Skeletal muscle cell (primary cell): ENCODE data around the gene MMP24OS.
A peak's percentile ranks its signal among the peaks of the same experiment; 100 is the strongest.

Experiments
- DNase-seq: peaks from one replicate; pipeline ENCODE4 v3.0.0-alpha.2; 2010; ENCODE audit warnings: low read depth
- H3K4me3 ChIP-seq: 2 replicates; pipeline ENCODE4 v1.5.1; 2011; ENCODE audit warnings: low read depth, mild to moderate bottlenecking, control low read depth, low read length, moderate library complexity

MMP24OS gene

GRCh38 chr20:35293303-35294292 is 15.7 kb upstream of the MMP24OS start:
- DNase-seq, result no peak
- no peak overlapping the region for H3K4me3 ChIP-seq

DNA sequence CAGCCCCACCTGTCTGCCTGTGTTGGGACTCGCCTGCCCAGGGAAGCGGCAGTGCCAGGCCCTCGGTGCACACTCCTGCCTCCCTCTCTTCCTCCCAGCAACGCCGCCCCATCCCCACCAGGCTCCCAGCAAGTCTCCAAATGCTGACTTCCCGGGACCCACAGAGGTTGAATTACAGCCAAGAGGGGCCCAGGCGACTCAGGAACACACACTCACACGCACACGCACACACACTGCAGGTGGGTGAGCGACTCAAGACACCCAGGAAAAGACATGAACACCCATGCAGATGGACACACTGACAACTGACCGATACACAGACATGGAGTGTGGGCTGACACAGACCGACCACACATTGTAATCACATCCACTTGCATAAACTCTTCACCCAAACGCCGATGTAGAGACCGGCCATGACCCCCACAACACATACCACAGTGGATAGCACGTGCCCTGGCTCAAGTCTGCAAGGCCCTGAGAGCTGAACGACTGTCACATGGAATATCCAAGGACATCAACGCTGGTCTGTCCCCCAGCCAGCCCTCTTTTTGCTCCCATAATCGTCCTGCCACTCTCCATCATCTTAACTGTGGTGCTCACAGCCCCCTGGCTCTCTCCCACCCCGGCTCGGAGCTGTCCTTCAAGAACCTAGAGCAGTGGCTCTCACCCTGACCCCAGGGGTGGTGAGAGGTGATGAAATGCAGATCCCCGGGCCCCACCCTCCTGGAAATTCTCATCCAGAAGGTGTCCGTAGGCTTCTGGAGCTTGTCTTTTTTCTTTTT is 14.8 kb upstream of the MMP24OS start:
- DNase-seq, result no peak
- H3K4me3 ChIP-seq, result no peak overlapping the region

DNA sequence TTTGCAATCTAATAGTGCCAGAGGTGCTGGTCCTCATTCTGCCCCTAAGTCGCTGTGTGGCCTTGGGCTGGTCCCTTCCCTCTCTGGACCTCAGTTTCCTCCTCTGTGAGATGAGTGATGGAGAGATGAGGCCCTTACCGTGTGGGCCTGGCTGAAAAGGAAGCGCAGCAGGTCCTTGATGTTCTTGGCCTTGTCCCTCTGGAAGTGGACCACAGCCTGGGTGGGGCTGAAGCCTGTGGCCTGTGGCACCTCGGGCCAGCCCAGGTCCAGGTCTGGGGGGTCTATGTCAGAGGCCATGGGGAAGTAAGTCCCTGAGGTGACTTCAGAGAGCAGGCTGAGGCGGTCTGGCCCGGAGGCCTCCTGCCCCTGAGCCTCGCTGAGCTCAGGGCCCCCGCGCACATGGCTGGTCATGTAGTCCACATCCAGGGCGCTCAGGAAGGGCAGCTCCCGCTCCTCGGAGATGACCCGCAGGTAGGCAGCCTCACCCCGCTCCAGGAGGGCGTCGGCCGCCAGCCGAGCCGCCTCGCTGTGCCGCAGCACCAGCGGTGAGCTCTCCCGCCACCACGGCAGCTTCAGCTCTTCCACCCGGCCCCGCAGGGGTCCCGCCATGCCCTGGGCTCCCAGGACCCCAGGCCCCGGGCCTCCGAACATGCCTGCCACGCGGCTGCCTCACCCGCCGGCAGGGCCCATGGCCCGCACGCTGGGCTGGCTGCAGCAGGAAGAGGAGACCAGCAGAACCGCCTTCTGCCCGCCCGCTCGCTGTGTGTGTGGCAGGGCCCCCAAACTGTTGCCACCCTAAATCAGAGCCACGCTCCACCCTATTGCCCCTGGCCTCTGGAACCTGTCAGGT is 14.0 kb upstream of the MMP24OS start, which contains the start of gene FAM83C:
Gene FAM83C (minus strand): TSS at position 772 of the 850 bp plus-strand sequence. CDS start 121 bp downstream, at position 651.
- H3K4me3 ChIP-seq, result no peak within 1 kb of the TSS
- no peak for DNase-seq

DNA sequence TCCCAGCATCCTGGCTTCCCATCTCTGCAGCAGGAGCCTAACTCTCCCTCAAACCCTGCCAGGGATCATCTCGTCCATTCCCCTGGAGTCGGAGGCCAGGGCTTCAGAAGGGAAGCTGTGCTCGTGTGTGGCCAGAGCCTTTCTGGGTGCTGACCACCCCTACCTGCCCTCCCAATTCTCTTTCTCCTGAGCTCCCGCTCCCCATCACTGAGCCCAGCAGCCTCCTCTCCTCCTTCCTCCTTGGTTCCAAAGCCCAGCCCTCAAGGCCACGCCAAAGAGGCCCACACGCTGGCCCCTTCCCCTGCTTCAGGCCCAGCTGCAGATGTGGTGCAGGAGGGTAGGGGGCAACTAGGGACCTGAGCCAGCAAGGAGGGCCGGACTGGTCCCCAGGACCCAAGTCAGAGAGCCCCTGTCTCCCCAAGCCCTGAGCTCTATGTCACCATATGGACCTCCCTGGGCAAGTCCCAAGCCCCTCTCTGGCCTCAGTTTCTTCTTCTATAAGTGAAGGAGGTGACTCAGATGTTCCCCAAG is 13.0 kb upstream of the MMP24OS start:
- H3K4me3 ChIP-seq, result no peak overlapping the region

DNA sequence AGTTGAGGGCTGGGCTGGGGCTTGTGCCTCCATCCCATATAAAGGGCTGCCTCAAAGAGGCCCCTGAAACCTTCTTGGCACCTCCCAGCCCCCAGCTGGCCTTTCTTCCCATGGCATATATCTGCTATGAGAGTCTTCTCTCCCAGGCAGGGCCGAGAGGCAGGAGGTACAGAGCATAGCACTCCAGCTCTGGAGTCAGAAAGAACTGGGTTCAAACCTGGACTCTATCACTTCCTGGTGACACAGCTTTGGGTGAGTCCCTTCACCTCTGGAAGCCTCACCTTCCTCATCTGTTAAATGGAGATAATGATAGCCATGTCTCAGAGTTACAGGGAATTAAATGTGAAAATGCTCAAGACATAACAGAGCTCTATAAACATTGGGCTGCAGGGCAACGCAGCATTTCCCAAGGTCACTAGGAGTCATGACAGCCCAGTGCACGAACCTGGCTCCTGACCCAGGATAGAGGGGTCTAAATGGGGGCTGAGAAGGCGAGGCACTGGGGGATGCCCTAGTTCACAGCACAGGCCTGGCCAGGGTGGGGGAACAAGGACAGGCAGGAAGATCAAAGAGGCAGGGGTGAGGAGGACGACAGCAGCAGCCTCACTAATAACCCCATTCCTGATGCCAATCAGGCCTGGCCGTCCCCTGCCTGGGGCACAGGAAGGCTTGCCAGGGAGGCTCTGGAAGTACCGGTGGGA is 12.4 kb upstream of the MMP24OS start:
- no peak overlapping the region for H3K4me3 ChIP-seq
- no peak for DNase-seq

More for the DNA sequence above, 13.0 kb upstream of the MMP24OS start:
- no peak for DNase-seq

DNA sequence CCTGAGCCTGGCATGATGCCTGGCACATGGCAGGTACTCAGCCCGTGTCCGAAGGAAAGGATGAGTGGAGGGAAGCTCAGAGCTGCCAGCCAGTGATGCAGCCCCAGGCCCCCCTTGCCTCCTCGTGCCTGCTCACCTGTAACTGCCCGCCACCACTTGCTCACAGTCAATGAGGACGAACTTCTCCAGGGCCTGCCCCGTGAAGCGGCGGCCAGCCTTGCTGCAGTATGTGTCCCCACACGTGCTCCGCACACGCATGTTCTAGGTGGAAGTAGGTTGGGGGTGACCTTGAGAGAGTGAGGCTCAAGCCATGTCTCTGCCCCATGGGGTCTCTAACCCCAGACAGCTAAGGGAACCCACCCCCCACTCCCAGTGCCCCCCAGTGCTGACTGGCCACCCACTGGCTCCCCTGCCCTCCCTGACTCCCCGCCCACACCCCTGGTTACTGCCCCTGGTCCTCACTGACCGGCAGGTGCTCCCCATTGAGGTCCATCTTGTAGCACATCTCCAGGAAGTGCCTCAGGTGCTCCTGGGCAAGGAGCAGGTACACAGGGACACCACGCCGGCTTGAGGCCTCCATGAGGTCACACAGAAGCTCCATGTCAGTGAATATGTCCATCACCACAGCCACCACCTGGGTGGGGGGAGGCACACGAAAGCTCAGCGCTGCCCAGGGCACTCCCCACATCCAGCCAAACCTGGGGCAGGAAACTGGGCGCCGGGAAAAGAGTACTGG is 10.6 kb upstream of the MMP24OS start:
- DNase-seq, result no peak
- no peak overlapping the region for H3K4me3 ChIP-seq

GRCh38 chr20:35287509-35288324 is 9.8 kb upstream of the MMP24OS start:
- H3K4me3 ChIP-seq, result no peak overlapping the region
- no peak for DNase-seq

GRCh38 chr20:35286899-35287508 is 9.1 kb upstream of the MMP24OS start:
- H3K4me3 ChIP-seq, result no peak overlapping the region
- DNase-seq, result no peak

DNA sequence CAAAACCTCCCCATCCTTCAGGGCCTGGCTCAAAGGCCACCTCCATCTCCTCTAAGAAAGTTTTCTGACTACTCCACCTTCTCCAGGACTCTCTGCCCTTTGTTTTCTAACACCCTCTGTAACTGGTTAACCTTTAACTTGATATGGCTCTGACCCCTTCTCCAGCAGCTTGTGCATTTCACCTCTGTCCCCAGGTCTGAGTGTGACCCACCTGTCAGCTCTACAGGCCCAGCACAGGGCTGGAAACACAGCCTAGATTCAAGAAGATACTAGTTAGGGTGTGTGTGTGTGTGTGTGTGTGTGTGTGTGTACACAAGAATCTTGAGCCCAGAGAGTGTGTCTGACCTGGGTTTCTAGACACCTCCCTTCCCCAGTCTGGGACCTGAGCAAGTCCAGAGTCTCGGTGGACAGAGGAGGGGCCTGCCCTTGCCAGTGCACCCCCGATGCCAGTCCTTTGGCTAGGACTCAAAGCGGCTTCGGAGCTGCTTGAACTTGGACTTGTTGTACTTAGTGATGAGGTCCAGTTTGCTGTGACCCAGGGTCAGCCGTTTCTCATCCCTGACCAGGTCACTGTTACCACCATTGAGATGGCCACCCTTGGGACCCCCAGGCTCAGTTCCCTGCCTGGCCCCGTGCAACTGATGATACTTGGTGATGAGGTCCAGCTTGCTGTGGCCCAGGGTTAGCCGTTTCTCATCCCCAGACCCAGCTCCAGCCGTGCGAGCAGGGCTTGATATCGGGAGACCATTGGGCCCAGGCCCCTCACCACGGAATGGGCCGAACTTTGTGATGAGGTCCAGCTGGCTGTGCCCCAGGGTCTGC is 8.4 kb upstream of the MMP24OS start:
- no peak overlapping the region for H3K4me3 ChIP-seq

DNA sequence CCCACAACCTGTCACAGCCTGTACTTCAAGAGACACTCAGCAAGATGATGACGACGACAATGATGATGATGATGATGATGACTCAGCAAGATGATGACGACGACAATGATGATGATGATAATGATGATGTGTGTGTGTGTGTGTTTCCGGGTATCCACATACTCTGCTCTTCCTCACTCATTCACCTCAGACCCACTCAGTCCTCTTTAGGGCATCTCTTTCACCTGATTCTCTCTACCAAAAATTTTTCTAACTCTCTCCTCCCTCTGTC is 7.8 kb upstream of the MMP24OS start:
- DNase-seq, result no peak
- H3K4me3 ChIP-seq, result no peak overlapping the region

More for the DNA sequence above, 8.4 kb upstream of the MMP24OS start:
- no peak for DNase-seq

GRCh38 chr20:35284992-35285805 is 7.3 kb upstream of the MMP24OS start:
- H3K4me3 ChIP-seq, result peak overlapping the region; percentile 84
- DNase-seq, result no peak

DNA sequence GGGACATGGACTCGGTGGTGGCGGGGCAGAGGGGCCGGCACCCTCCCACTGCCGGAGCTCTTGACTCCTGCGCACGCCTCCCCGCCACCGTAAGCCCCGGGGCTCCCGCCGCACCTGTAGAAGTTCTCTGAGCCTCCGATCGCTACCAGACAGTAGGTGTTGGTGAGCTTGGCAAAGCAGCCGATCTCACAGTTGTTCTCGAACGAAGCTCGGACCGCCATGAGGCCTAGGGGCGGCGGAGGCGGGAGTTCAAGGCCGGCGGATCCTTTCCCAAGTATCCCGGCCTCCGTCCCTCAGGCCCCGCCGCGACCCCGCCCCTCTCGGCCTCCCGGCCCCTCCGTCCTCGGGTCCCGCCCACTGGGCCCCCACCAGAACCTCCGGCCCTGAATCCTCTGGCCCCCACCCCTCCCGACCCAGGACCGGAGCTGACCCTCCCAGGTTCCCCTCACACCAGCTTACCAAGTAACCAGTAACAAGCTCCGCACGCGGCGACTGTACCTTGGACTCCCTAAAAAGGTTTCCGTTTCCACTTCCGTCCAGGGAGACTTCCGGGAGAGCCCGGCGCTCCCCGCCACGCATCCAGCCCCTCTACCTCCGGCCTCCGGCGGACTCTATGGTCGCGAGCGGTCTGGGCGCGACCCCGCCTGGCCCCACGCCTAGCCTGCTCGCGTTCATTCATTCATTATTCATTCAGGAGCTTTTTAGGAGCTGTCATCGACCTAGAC is 6.5 kb upstream of the MMP24OS start, which contains the start of gene EIF6:
Gene EIF6 (minus strand): TSS at position 506 of the 725 bp plus-strand sequence. CDS start 285 bp downstream, at position 221.
- peak within 1 kb of the TSS; percentile 84 for H3K4me3 ChIP-seq
- DNase-seq, result peak; percentile 48

GRCh38 chr20:35283441-35284266 is 5.7 kb upstream of the MMP24OS start:
- DNase-seq, result no peak
- H3K4me3 ChIP-seq, result peak overlapping the region; percentile 84
